Measurements from ENCODE around the gene MAVS.

- TF ChIP-seq GABPA (IDR thresholded peaks at IDR 0.05; ENCODE audit: low read depth) (no peak), EZH2phosphoT487 (IDR thresholded peaks at IDR 0.05; ENCODE audit: borderline replicate concordance, low read depth) (no peak)
These were observed 27.7 kb downstream of the MAVS start for GRCh38 chr20:3874194-3874844.

Data from SK-N-SH (cell line).